OCI-LY7 (cell line): Measurements from ENCODE around the gene EPB41L4B. TPM values are rescaled to one million over a fixed set of nuclear protein-coding genes. Genes with fewer than 3 reads are reported as not detected.

ENCODE experiments used
- BruUV-seq: library from RNA; stranded (reverse); fragments of 400-500 nt; replicated peaks from 2 replicates; lab custom pipeline; 2021; lab: Mats Ljungman, UMichigan
- CTCF ChIA-PET: fragments of 300-600 bp; sonication (Branson Sonifier 250); formaldehyde crosslinking; loops from one replicate; lab custom pipeline; 2022; ENCODE audit warnings: antibody characterized with exemption; ENCODE audit not compliant: unreplicated experiment; lab: Charles Lee
- POLR2A ChIA-PET: fragments of 300-600 bp; sonication (Branson Sonifier 250); formaldehyde crosslinking; loops from one replicate; lab custom pipeline; 2022; ENCODE audit warnings: antibody characterized with exemption; lab: Charles Lee
- DNase-seq: peaks from one replicate; pipeline ENCODE4 v3.0.0-alpha.2; 2015; ENCODE audit warnings: low spot score
- H2AFZ ChIP-seq: fragments of 200-600 bp; sonication (generic), shearing (Covaris generic); 2 replicates; pipeline ENCODE4 v1.6.1; 2014; ENCODE audit warnings: mild to moderate bottlenecking, antibody characterized with exemption, low read length, moderate library complexity
- H3K27ac ChIP-seq: fragments of 200-600 bp; sonication (generic); 2 replicates; pipeline ENCODE4 v1.5.1; 2014; ENCODE audit warnings: mixed run types, low read depth, mild to moderate bottlenecking, moderate library complexity, low read length, inconsistent platforms; ENCODE audit not compliant: poor library complexity, severe bottlenecking
- H3K36me3 ChIP-seq: fragments of 200-600 bp; sonication (generic); 2 replicates; pipeline ENCODE4 v1.6.1; 2014; ENCODE audit warnings: mild to moderate bottlenecking, antibody characterized with exemption, low read length, moderate library complexity, mixed read lengths; ENCODE audit not compliant: insufficient read depth
- H3K4me1 ChIP-seq: fragments of 200-600 bp; sonication (generic); 2 replicates; pipeline ENCODE4 v1.5.1; 2014; ENCODE audit warnings: mild to moderate bottlenecking, low read length; ENCODE audit not compliant: insufficient read depth, poor library complexity, severe bottlenecking
- H3K4me2 ChIP-seq: fragments of 200-600 bp; sonication (generic); 2 replicates; pipeline ENCODE4 v1.6.1; 2014; ENCODE audit warnings: mild to moderate bottlenecking, low read length
- H3K4me3 ChIP-seq: fragments of 200-600 bp; sonication (generic); 2 replicates; pipeline ENCODE4 v1.5.1; 2014; ENCODE audit warnings: mild to moderate bottlenecking, low read depth, low read length; ENCODE audit not compliant: poor library complexity, severe bottlenecking
- H3K79me2 ChIP-seq: fragments of 200-600 bp; sonication (generic); 2 replicates; pipeline ENCODE4 v1.6.1; 2016; ENCODE audit warnings: low read depth, mild to moderate bottlenecking, low read length, moderate library complexity, mixed read lengths; ENCODE audit not compliant: insufficient read depth
- H3K9me2 ChIP-seq: fragments of 200-600 bp; sonication (generic); 2 replicates; pipeline ENCODE4 v1.6.1; 2016; ENCODE audit warnings: mild to moderate bottlenecking, low read length, mixed read lengths; ENCODE audit not compliant: insufficient read depth
- H3K9me3 ChIP-seq: fragments of 200-600 bp; sonication (generic); 2 replicates; pipeline ENCODE4 v1.6.1; 2014; ENCODE audit warnings: mild to moderate bottlenecking, mixed run types, low read length, mixed read lengths
- H4K20me1 ChIP-seq: fragments of 200-600 bp; sonication (generic); 2 replicates; pipeline ENCODE4 v1.6.1; 2014; ENCODE audit warnings: mild to moderate bottlenecking, antibody characterized with exemption, low read length, moderate library complexity, mixed read lengths; ENCODE audit not compliant: insufficient read depth
- CTCF ChIP-seq: fragments of 200-600 bp; sonication (generic); conservative IDR thresholded peaks from 2 replicates; pipeline ENCODE4 v1.5.1; 2014; ENCODE audit warnings: mild to moderate bottlenecking, antibody characterized with exemption, low read length, moderate library complexity, mixed read lengths
- EZH2phosphoT487 ChIP-seq: fragments of 200-600 bp; sonication (generic); IDR thresholded peaks from 2 replicates; pipeline ENCODE4 v1.6.1; 2018; ENCODE audit warnings: low read depth, borderline replicate concordance, mild to moderate bottlenecking, mixed run types, antibody characterized with exemption, low read length, moderate library complexity, mixed read lengths
- intact Hi-C: fragments of 100-400 bp; cut with micrococcal nuclease; formaldehyde crosslinking; loops from one replicate; pipeline ENCODE4 v1.10.0; 2022; ENCODE audit not compliant: unreplicated experiment
- total RNA-seq, 2 experiments: library from RNA; depleted of rRNA in 1 of 2; stranded (reverse); fragments of >200 nt in 1 of 2; shearing (Covaris generic) in 1 of 2; gene quantifications; 2 replicates each; pipeline ENCODE4 v1.2.3, GENCODE V29; 2014 to 2022

The EPB41L4B gene
- total RNA-seq, 2 experiments from 2014 or later: 0.29 TPM; not detected in 1

GRCh38 chr9:109244179-109245132 is 76.4 kb downstream of the EPB41L4B start:
- no peaks in the 10 kb centered on the region for H3K4me1 ChIP-seq
- ChIA-PET CTCF (no interaction called here), POLR2A (no interaction called here)
- peak; percentile 75 for DNase-seq
- no peaks in the 10 kb centered on the region for H3K79me2 ChIP-seq
- H3K9me2 ChIP-seq: no peaks in the 10 kb centered on the region
- no peaks in the 10 kb centered on the region for H4K20me1 ChIP-seq
- no peak overlapping the region; the same call in 1 of the 2 replicates for H2AFZ ChIP-seq
- no peak overlapping the region for H3K4me2 ChIP-seq
- no peaks in the 10 kb centered on the region for H3K9me3 ChIP-seq
- H3K27ac ChIP-seq: no peak overlapping the region
- intact Hi-C loops: loop anchor here (2.0 to 5.0 kb wide), 2 partner anchors 76 to 223 kb away; partner anchors contain the start of gene EPB41L4B
- H3K36me3 ChIP-seq: no peaks in the 10 kb centered on the region
- no peak overlapping the region for H3K4me3 ChIP-seq
- no TSS peak for BruUV-seq
- TF ChIP-seq CTCF (peak; percentile 86), EZH2phosphoT487 (no peak)

- Histone ChIP-seq H2AFZ (no peak overlapping the region), H3K36me3 (no peaks in the 10 kb centered on the region), H3K4me2 (no peak overlapping the region), H3K79me2 (no peaks in the 10 kb centered on the region), H3K4me1 (no peaks in the 10 kb centered on the region), H3K4me3 (no peak overlapping the region), H4K20me1 (no peaks in the 10 kb centered on the region), H3K9me2 (no peaks in the 10 kb centered on the region), H3K9me3 (no peaks in the 10 kb centered on the region), H3K27ac (no peak overlapping the region)
- CTCF ChIA-PET: no interaction called here
- POLR2A ChIA-PET: interaction anchor here (0.6 kb wide), 4 partner anchors 104 to 1944 kb away, joined by 3 to 6 read pairs (median 5); no protein-coding TSS in a partner anchor
- intact Hi-C loops: loop anchor here (5.0 kb wide), 1 partner anchor 225 kb away; no protein-coding TSS in a partner anchor
- BruUV-seq: no TSS peak
- DNase-seq: no peak
- TF ChIP-seq CTCF (no peak), EZH2phosphoT487 (no peak)
Measured at GRCh38 chr9:109242741-109243140, 78.1 kb downstream of the EPB41L4B start.
